CD4-positive, alpha-beta T cell treated with Interleukin-2 at 100 ng/mL for 4 hours (primary cell): ENCODE data around the gene UNC79.

Experiments used
- DNase-seq: peaks from one replicate; pipeline ENCODE4 v3.0.0-alpha.2; 2020; ENCODE audit warnings: low spot score

The UNC79 gene

GRCh38 chr14:93709249-93709648 is 278.5 kb downstream of the UNC79 start:
- DNase-seq: no peak

GRCh38 chr14:93712079-93712837 is 281.5 kb downstream of the UNC79 start:
- no peak for DNase-seq

- DNase-seq: no peak
Observed at GRCh38 chr14:93712838-93713724, 282.3 kb downstream of the UNC79 start.

- DNase-seq: no peak
Observed at GRCh38 chr14:93713726-93714405, 283.1 kb downstream of the UNC79 start.

GRCh38 chr14:93714605-93715004 is 283.9 kb downstream of the UNC79 start:
- DNase-seq: no peak

GRCh38 chr14:93715279-93715927 is 284.7 kb downstream of the UNC79 start:
- DNase-seq: no peak

- DNase-seq: no peak
Observed at GRCh38 chr14:93716002-93716745, 285.4 kb downstream of the UNC79 start.

GRCh38 chr14:93716746-93717667 is 286.3 kb downstream of the UNC79 start:
- no peak for DNase-seq

- DNase-seq: no peak
Observed at GRCh38 chr14:93717668-93718320, 287.1 kb downstream of the UNC79 start.

- DNase-seq: no peak
Observed at GRCh38 chr14:93719256-93719655, 288.5 kb downstream of the UNC79 start.

GRCh38 chr14:93720076-93720815 is 289.5 kb downstream of the UNC79 start:
- no peak for DNase-seq

- DNase-seq: no peak
Observed at GRCh38 chr14:93720981-93721483, 290.3 kb downstream of the UNC79 start.

GRCh38 chr14:93723001-93723400 is 292.3 kb downstream of the UNC79 start:
- DNase-seq: no peak

- no peak for DNase-seq
Observed at GRCh38 chr14:93725002-93725582, 294.4 kb downstream of the UNC79 start.

GRCh38 chr14:93725993-93726392 is 295.3 kb downstream of the UNC79 start:
- DNase-seq: no peak

- DNase-seq: no peak
Observed at GRCh38 chr14:93727039-93727740, 296.5 kb downstream of the UNC79 start.

GRCh38 chr14:93727917-93728650 is 297.3 kb downstream of the UNC79 start:
- DNase-seq: no peak
